ENCODE measurements around the gene IRF2BP1.

DNA sequence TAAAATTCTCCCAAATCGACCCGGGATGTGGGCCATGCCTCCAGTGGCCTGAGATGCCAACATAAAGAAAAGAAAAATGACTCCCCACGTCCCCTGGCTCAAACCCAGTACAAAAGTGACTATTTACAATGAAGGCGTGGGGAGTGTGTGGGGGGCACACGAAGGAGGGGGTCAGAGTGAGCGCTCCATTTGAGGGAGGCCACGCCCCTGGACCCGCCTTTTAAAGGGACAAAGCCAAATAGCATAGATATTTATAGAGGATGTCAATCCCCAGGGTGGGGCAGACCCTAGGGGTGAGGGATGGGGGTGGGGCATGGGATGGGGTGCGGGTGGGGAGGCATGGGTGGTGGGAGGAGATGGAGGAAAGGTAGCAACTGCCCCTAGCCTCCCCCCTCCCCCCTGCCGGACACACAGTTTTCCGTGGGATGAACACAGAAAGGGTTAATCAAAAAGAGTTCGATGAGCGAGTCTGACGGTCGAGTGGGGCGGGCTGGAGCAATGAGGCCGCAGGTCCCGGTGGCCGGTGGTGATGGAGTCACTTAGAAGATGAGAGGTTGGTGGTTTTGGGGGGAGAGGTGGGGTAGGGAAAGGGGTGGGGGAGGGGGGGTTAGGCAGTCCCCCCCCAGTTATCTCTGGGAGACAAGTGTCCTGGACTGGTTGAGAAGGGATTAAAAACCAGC is 48.8 kb upstream of the IRF2BP1 start:
- TF ChIP-seq EZH2 (IDR thresholded peaks at IDR 0.05; ENCODE audit: borderline replicate concordance, low read depth, low read length, poor library complexity, severe bottlenecking) (no peak), CTCF (conservative IDR thresholded peaks at IDR 0.05; ENCODE audit: low read depth, low read length) (no peak)
